Measurements from ENCODE around the gene TMEM214.
"Not testable (repeated sequence)": the region's sequence is repeated elsewhere in the genome, so short reads cannot be mapped to it uniquely, and the experiment has no call there.

The TMEM214 gene

DNA sequence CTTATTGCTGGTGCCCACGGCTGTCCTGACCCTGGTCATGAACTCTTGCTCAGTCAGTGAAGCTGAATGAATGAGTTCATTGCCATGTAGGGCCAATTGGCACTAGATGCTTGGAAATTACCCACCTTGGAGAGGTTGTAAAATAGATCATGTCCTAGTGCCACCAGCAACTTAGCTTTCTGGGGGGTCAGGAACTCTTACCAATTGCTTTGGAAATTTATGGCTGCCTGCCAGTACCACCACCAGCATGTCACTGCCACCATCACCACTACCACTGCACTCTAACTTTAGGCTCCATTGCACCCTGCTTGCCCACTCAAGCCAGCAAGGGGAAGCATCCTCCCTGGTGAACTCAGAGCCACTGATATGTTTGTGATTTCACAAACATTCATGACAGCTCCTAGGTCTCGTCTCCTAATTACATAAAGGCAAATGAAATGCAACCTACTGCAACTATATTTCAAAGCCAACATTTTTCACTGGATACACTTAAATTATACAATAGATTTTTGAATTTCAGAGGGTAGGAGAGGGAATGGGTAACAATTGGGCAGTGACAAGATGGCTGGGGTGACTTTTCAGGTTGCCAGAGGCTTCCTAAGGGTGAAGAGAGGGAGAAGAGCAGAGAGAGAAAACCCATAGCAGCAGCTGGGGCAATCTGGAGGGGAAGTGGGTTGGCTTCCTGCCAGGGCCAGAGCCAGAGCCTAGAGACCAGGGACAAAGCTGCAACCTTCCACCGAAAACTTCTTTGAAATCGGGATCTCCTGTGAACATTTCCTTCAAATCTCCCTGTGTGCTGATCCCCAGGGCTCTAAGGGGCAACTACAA lies 42.2 kb downstream of the TMEM214 start:
- Histone ChIP-seq H3K9me3 (ENCODE audit: control insufficient read depth, low read length) (no peaks in the 10 kb centered on the region), H3K4me3 (ENCODE audit: insufficient read depth, low read depth, low read length, poor library complexity, severe bottlenecking) (no peak overlapping the region), H3K36me3 (ENCODE audit: control insufficient read depth, insufficient read depth, low read length) (no peaks in the 10 kb centered on the region), H3K4me1 (ENCODE audit: control insufficient read depth, insufficient read depth, low read length, poor library complexity, severe bottlenecking) (peaks cover 27% of the 10 kb centered on the region), H3K27ac (ENCODE audit: insufficient read depth, low read length, poor library complexity, severe bottlenecking) (peak overlapping the region; percentile 18), H3K27me3 (replicated peaks; ENCODE audit: control insufficient read depth, insufficient read depth, low read length, poor library complexity, severe bottlenecking) (no peaks in the 10 kb centered on the region)
- peak; percentile 19 to 43 (median 26) for DNase-seq

DNA sequence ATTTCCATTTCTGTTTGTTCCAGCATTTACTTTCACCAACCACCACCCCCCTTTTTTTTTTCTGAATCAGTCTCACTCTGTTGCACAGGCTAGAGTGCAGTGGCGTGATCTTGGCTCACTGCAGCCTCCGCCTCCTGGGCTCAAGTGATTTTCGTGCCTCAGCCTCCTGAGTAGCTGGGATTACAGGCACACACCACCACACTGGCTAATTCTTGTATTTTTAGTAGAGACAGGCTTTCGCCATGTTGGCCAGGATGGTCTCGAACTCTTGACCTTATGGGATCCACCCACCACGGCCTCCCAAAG lies 42.8 kb downstream of the TMEM214 start:
- H3K27ac ChIP-seq (ENCODE audit: insufficient read depth, low read length, poor library complexity, severe bottlenecking); H3K27me3 ChIP-seq (replicated peaks; ENCODE audit: control insufficient read depth, insufficient read depth, low read length, poor library complexity, severe bottlenecking); H3K36me3 ChIP-seq (ENCODE audit: control insufficient read depth, insufficient read depth, low read length); H3K4me3 ChIP-seq (ENCODE audit: insufficient read depth, low read depth, low read length, poor library complexity, severe bottlenecking); H3K9me3 ChIP-seq (ENCODE audit: control insufficient read depth, low read length); DNase-seq: not testable (repeated sequence)
- H3K4me1 ChIP-seq (ENCODE audit: control insufficient read depth, insufficient read depth, low read length, poor library complexity, severe bottlenecking): peaks cover 21% of the 10 kb centered on the region

- DNase-seq: no peak
- H3K36me3 ChIP-seq (ENCODE audit: control insufficient read depth, insufficient read depth, low read length): no peaks in the 10 kb centered on the region
- no peak overlapping the region for H3K27ac ChIP-seq (ENCODE audit: insufficient read depth, low read length, poor library complexity, severe bottlenecking)
- H3K4me1 ChIP-seq (ENCODE audit: control insufficient read depth, insufficient read depth, low read length, poor library complexity, severe bottlenecking): peaks cover 21% of the 10 kb centered on the region
- H3K4me3 ChIP-seq (ENCODE audit: insufficient read depth, low read depth, low read length, poor library complexity, severe bottlenecking): no peak overlapping the region
- H3K27me3 ChIP-seq (replicated peaks; ENCODE audit: control insufficient read depth, insufficient read depth, low read length, poor library complexity, severe bottlenecking): no peaks in the 10 kb centered on the region
- H3K9me3 ChIP-seq (ENCODE audit: control insufficient read depth, low read length): no peaks in the 10 kb centered on the region
Measured at GRCh38 chr2:27076323-27076722, 43.6 kb downstream of the TMEM214 start.

DNA sequence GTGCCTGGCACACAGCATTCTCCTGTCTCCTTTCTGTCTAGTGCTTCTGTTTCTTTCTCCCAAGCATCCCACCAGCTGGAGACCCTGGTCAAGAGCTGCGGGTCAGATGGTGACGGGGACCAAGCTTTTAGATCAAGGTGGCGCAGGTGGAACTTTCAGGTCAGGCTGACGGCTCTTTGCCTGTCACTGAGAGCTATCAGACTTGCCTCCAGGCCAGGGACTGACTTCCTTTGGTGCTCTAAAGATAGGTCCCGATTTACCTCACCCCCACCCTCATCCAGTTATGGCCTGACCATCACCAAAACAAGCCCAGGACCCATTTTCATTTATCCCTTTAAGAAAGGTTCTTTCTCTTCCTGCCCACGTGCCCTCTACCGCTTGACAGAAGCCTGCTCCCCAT lies 44.5 kb downstream of the TMEM214 start:
- H3K4me3 ChIP-seq (ENCODE audit: insufficient read depth, low read depth, low read length, poor library complexity, severe bottlenecking): no peak overlapping the region
- DNase-seq: no peak
- peaks cover 27% of the 10 kb centered on the region for H3K4me1 ChIP-seq (ENCODE audit: control insufficient read depth, insufficient read depth, low read length, poor library complexity, severe bottlenecking)
- no peak overlapping the region for H3K27ac ChIP-seq (ENCODE audit: insufficient read depth, low read length, poor library complexity, severe bottlenecking)
- no peaks in the 10 kb centered on the region for H3K36me3 ChIP-seq (ENCODE audit: control insufficient read depth, insufficient read depth, low read length)
- no peaks in the 10 kb centered on the region for H3K27me3 ChIP-seq (replicated peaks; ENCODE audit: control insufficient read depth, insufficient read depth, low read length, poor library complexity, severe bottlenecking)
- H3K9me3 ChIP-seq (ENCODE audit: control insufficient read depth, low read length): no peaks in the 10 kb centered on the region

DNA sequence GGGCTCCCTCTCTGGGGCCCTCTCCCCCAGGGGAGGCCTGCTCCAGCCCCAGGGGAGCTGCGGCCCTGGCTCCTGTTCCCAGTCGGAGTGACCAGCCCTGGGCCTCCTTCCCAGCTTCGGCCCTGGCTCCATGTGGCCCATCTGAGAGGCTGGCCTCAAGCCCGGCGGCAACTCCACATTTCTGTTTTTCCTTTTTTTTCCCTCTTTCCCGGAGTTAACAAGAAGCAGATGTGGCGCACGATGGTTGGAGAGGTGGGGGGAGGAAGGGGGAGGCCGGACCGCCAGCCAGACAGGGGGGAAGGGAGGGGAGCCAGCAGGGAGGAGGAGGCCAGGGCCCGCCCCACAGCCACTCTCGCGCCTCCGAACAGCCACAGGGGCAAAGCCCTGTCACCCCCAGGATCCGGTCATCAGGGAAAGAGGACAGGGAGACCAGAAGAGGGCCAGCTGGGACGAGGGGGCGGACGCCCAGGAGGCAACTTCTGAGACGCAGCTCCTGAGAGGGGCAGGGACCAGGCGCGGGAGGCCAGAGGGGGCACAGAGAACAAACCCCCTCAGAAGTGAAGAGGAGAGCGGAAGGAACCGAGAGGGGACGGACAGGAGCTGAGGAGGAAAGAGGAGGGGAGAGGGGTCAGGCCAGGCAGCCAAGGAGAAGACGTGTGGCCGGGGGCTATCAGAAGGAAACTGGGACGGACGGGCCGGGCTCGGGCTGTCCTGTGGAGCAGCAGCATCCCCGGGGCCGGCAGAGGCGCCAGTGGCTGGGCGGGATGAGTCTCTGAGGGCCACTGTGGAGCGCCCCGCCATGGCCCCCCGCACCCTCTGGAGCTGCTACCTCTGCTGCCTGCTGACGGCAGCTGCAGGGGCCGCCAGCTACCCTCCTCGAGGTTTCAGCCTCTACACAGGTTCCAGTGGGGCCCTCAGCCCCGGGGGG lies 45.8 kb downstream of the TMEM214 start, which contains the start of gene EMILIN1:
Gene EMILIN1, plus strand, starts transcription at position 349 of the 928 bp plus-strand sequence. Its CDS starts 451 bp downstream, at position 800.
- H3K9me3 ChIP-seq (ENCODE audit: control insufficient read depth, low read length): no peaks in the 10 kb centered on the region
- H3K4me1 ChIP-seq (ENCODE audit: control insufficient read depth, insufficient read depth, low read length, poor library complexity, severe bottlenecking): peaks cover 25% of the 10 kb centered on the region
- DNase-seq: no peak
- no peaks in the 10 kb centered on the region for H3K36me3 ChIP-seq (ENCODE audit: control insufficient read depth, insufficient read depth, low read length)
- no peak within 1 kb of the TSS for H3K27ac ChIP-seq (ENCODE audit: insufficient read depth, low read length, poor library complexity, severe bottlenecking)
- H3K27me3 ChIP-seq (replicated peaks; ENCODE audit: control insufficient read depth, insufficient read depth, low read length, poor library complexity, severe bottlenecking): no peaks in the 10 kb centered on the region
- no peak within 1 kb of the TSS for H3K4me3 ChIP-seq (ENCODE audit: insufficient read depth, low read depth, low read length, poor library complexity, severe bottlenecking)

DNA sequence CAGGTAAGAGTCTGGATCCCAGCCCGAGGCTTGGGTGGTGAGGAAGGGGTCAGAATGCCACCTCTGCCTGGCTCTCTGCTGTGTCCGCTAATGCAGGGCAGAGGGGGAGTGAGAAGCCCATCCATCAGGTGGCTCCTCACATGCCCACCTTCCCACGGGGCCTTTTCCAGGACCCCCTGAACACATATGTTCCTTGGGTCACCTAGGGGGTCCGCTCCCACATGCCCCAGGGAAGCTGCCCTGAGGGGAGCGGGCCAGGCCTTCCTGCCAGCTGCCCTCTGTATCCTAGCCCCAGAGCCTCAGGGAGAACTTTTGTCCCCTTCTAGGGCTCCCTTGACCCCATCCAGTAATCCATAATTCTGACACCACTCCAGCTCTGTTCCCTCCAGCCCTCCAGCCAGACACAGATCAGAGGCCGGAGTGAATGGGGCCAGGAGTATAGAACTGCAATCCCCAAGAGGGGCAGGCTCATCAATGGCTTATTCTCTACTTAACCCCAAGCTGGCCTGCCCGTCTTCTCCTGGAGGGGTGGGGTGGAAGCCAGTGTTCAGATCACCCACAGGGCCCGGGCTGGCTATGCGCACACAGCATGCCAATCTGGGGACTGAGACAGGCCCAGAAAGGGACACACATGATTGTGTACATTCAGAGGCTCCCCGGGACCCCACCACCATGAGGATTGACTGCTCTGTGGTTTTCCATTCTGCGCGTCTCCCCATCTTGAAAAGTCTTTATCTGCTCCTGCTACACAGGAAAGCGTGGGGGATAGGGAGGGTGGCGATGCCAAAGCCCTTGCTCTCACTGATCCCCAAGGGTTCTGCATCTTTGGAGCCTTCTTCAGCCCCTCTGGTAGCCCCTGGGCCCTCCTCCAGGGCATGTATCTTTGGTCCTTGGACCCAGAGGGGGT lies 46.7 kb downstream of the TMEM214 start:
- Histone ChIP-seq H3K4me1 (ENCODE audit: control insufficient read depth, insufficient read depth, low read length, poor library complexity, severe bottlenecking) (peaks cover 25% of the 10 kb centered on the region), H3K27me3 (replicated peaks; ENCODE audit: control insufficient read depth, insufficient read depth, low read length, poor library complexity, severe bottlenecking) (no peaks in the 10 kb centered on the region), H3K9me3 (ENCODE audit: control insufficient read depth, low read length) (no peaks in the 10 kb centered on the region), H3K36me3 (ENCODE audit: control insufficient read depth, insufficient read depth, low read length) (no peaks in the 10 kb centered on the region), H3K27ac (ENCODE audit: insufficient read depth, low read length, poor library complexity, severe bottlenecking) (no peak overlapping the region), H3K4me3 (ENCODE audit: insufficient read depth, low read depth, low read length, poor library complexity, severe bottlenecking) (no peak overlapping the region)
- no peak for DNase-seq

DNA sequence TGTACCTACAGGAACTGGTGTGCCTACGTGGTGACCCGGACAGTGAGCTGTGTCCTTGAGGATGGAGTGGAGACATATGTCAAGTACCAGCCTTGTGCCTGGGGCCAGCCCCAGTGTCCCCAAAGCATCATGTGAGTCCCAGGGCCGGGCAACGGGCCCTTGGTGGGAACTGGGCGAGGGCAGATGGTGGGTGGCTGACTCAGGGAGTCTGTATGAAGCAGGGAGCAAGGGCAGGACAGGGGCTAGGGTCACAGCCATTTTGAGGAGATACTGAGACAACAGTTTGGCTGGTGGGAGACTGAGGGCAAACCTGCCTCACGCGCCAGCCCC lies 47.3 kb downstream of the TMEM214 start:
- H3K27me3 ChIP-seq (replicated peaks; ENCODE audit: control insufficient read depth, insufficient read depth, low read length, poor library complexity, severe bottlenecking): no peaks in the 10 kb centered on the region
- no peak overlapping the region for H3K4me3 ChIP-seq (ENCODE audit: insufficient read depth, low read depth, low read length, poor library complexity, severe bottlenecking)
- no peak overlapping the region for H3K27ac ChIP-seq (ENCODE audit: insufficient read depth, low read length, poor library complexity, severe bottlenecking)
- no peaks in the 10 kb centered on the region for H3K36me3 ChIP-seq (ENCODE audit: control insufficient read depth, insufficient read depth, low read length)
- peaks cover 18% of the 10 kb centered on the region for H3K4me1 ChIP-seq (ENCODE audit: control insufficient read depth, insufficient read depth, low read length, poor library complexity, severe bottlenecking)
- H3K9me3 ChIP-seq (ENCODE audit: control insufficient read depth, low read length): no peaks in the 10 kb centered on the region
- no peak for DNase-seq

DNA sequence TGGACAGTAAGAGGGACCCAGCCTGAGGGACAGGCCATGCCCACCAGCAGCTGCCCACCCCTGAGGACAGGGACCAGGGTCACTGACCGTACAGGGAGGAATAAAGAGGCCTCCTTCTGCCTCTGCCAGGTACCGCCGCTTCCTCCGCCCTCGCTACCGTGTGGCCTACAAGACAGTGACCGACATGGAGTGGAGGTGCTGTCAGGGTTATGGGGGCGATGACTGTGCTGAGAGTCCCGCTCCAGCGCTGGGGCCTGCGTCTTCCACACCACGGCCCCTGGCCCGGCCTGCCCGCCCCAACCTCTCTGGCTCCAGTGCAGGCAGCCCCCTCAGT lies 47.8 kb downstream of the TMEM214 start:
- H3K27me3 ChIP-seq (replicated peaks; ENCODE audit: control insufficient read depth, insufficient read depth, low read length, poor library complexity, severe bottlenecking): no peaks in the 10 kb centered on the region
- peaks cover 18% of the 10 kb centered on the region for H3K4me1 ChIP-seq (ENCODE audit: control insufficient read depth, insufficient read depth, low read length, poor library complexity, severe bottlenecking)
- peak overlapping the region; percentile 63 for H3K27ac ChIP-seq (ENCODE audit: insufficient read depth, low read length, poor library complexity, severe bottlenecking)
- DNase-seq: no peak
- no peaks in the 10 kb centered on the region for H3K36me3 ChIP-seq (ENCODE audit: control insufficient read depth, insufficient read depth, low read length)
- H3K9me3 ChIP-seq (ENCODE audit: control insufficient read depth, low read length): no peaks in the 10 kb centered on the region
- no peak overlapping the region for H3K4me3 ChIP-seq (ENCODE audit: insufficient read depth, low read depth, low read length, poor library complexity, severe bottlenecking)

- Histone ChIP-seq H3K4me1 (ENCODE audit: control insufficient read depth, insufficient read depth, low read length, poor library complexity, severe bottlenecking) (peaks cover 30% of the 10 kb centered on the region), H3K36me3 (ENCODE audit: control insufficient read depth, insufficient read depth, low read length) (no peaks in the 10 kb centered on the region), H3K27ac (ENCODE audit: insufficient read depth, low read length, poor library complexity, severe bottlenecking) (peak overlapping the region; percentile 63), H3K4me3 (ENCODE audit: insufficient read depth, low read depth, low read length, poor library complexity, severe bottlenecking) (peak overlapping the region; percentile 19), H3K9me3 (ENCODE audit: control insufficient read depth, low read length) (no peaks in the 10 kb centered on the region), H3K27me3 (replicated peaks; ENCODE audit: control insufficient read depth, insufficient read depth, low read length, poor library complexity, severe bottlenecking) (no peaks in the 10 kb centered on the region)
- DNase-seq: no peak
Measured at GRCh38 chr2:27081984-27082772, 49.4 kb downstream of the TMEM214 start.

Data from effector memory CD4-positive, alpha-beta T cell (primary cell).